GM06990 (cell line): ENCODE measurements around the gene FCGR3A.
"Not testable (repeated sequence)": the region's sequence is repeated elsewhere in the genome, so short reads cannot be mapped to it uniquely, and the experiment has no call there.

Source experiments
- DNase-seq: peaks from one replicate; pipeline ENCODE4 v3.0.0-alpha.2; 2011; ENCODE audit not compliant: insufficient read length; ENCODE audit errors: extremely low read depth
- H3K27me3 ChIP-seq: replicated peaks from 2 replicates; pipeline ENCODE4 v1.6.0; 2011; ENCODE audit warnings: low read length; ENCODE audit not compliant: control insufficient read depth, insufficient read depth
- H3K36me3 ChIP-seq: 2 replicates; pipeline ENCODE4 v1.5.1; 2011; ENCODE audit warnings: low read length; ENCODE audit not compliant: control insufficient read depth, insufficient read depth
- H3K4me3 ChIP-seq: replicated peaks from 2 replicates; pipeline ENCODE4 v1.5.1; 2011; ENCODE audit warnings: low read depth, mild to moderate bottlenecking, control low read depth, low read length
- CTCF ChIP-seq: IDR thresholded peaks from 2 replicates; pipeline ENCODE4 v1.5.1; 2011; ENCODE audit warnings: low read length, control low read depth, mild to moderate bottlenecking, inconsistent platforms; ENCODE audit not compliant: insufficient read depth, poor library complexity, severe bottlenecking

FCGR3A gene

GRCh38 chr1:161549652-161550051 lies at the start of gene FCGR3A:
TSS of gene FCGR3A (minus strand) at chr1:161549818. CDS start at chr1:161549736, 82 bp downstream.
- Histone ChIP-seq H3K4me3 (no peak within 1 kb of the TSS), H3K36me3 (no peaks in the 10 kb centered on the region), H3K27me3 (no peaks in the 10 kb centered on the region)
- no peak for DNase-seq
- TF ChIP-seq CTCF, result no peak

GRCh38 chr1:161597077-161597476 lies 47.5 kb upstream of the FCGR3A start:
- not testable (repeated sequence) for DNase-seq, H3K4me3 ChIP-seq, H3K27me3 ChIP-seq, H3K36me3 ChIP-seq

GRCh38 chr1:161595583-161595982 lies 46.0 kb upstream of the FCGR3A start:
- not testable (repeated sequence) for DNase-seq, H3K27me3 ChIP-seq, H3K36me3 ChIP-seq, H3K4me3 ChIP-seq

GRCh38 chr1:161595173-161595572 lies 45.6 kb upstream of the FCGR3A start:
- H3K36me3 ChIP-seq, H3K27me3 ChIP-seq, DNase-seq, H3K4me3 ChIP-seq: not testable (repeated sequence)

GRCh38 chr1:161594269-161594984 lies 44.8 kb upstream of the FCGR3A start:
- not testable (repeated sequence) for DNase-seq, H3K4me3 ChIP-seq, H3K27me3 ChIP-seq, H3K36me3 ChIP-seq

GRCh38 chr1:161593092-161593755 lies 43.6 kb upstream of the FCGR3A start:
- not testable (repeated sequence) for H3K4me3 ChIP-seq, H3K36me3 ChIP-seq, H3K27me3 ChIP-seq, DNase-seq

- not testable (repeated sequence) for H3K36me3 ChIP-seq, DNase-seq, H3K4me3 ChIP-seq, H3K27me3 ChIP-seq
Observed at GRCh38 chr1:161592586-161592985, 43.0 kb upstream of the FCGR3A start.

- DNase-seq, H3K27me3 ChIP-seq, H3K36me3 ChIP-seq, H3K4me3 ChIP-seq: not testable (repeated sequence)
Observed at GRCh38 chr1:161589920-161590319, 40.3 kb upstream of the FCGR3A start.

GRCh38 chr1:161589365-161589764 lies 39.7 kb upstream of the FCGR3A start:
- not testable (repeated sequence) for H3K27me3 ChIP-seq, DNase-seq, H3K4me3 ChIP-seq, H3K36me3 ChIP-seq

GRCh38 chr1:161588596-161588995 lies 39.0 kb upstream of the FCGR3A start:
- not testable (repeated sequence) for H3K4me3 ChIP-seq, H3K27me3 ChIP-seq, H3K36me3 ChIP-seq, DNase-seq

GRCh38 chr1:161582882-161583281 lies 33.3 kb upstream of the FCGR3A start:
- H3K4me3 ChIP-seq, H3K27me3 ChIP-seq, DNase-seq, H3K36me3 ChIP-seq: not testable (repeated sequence)

- H3K4me3 ChIP-seq, H3K27me3 ChIP-seq, H3K36me3 ChIP-seq, DNase-seq: not testable (repeated sequence)
Observed at GRCh38 chr1:161580879-161581537, 31.4 kb upstream of the FCGR3A start.

GRCh38 chr1:161579856-161580507 lies 30.4 kb upstream of the FCGR3A start:
- not testable (repeated sequence) for H3K27me3 ChIP-seq, DNase-seq, H3K36me3 ChIP-seq, H3K4me3 ChIP-seq
